Natural killer cell treated with Interleukin-12 subunit alpha and Interleukin-12 subunit beta and Interleukin-15 and Interleukin-18, amount 100 ng/mL, for 72 hours (primary cell): ENCODE results near the gene TSR3. TPM values are rescaled to one million over a fixed set of nuclear protein-coding genes. Genes with fewer than 3 reads are reported as not detected.

Experiments used
- ATAC-seq, 2 donors: fragments of 150-1000 bp; cut with Tn5 transposase in 1 of 2; sonication (Bioruptor Pico), chemical (Tn5 transposase) in 1 of 2; 2 replicates each; pipeline ENCODE4 v1.10.0; 2021
- DNase-seq: peaks from one replicate; pipeline ENCODE4 v3.0.0; 2022; ENCODE audit warnings: low spot score
- H3K27ac Mint-ChIP-seq, 2 donors: 1 replicate in 1 of 2; 2 replicates in 1 of 2; pipeline ENCODE4 v1.8.0; 2022; ENCODE audit warnings: mixed read lengths in 2 of 2, mild to moderate bottlenecking in 1 of 2, moderate library complexity in 1 of 2
- H3K27me3 Mint-ChIP-seq, 2 donors: 1 replicate in 1 of 2; 2 replicates in 1 of 2; pipeline ENCODE4 v1.8.0; 2022; ENCODE audit warnings: mixed read lengths in 2 of 2
- H3K36me3 Mint-ChIP-seq: one replicate; pipeline ENCODE4 v1.8.0; 2022; ENCODE audit warnings: mixed read lengths
- H3K4me1 Mint-ChIP-seq, 2 donors: 1 replicate in 1 of 2; 2 replicates in 1 of 2; pipeline ENCODE4 v1.8.0; 2022; ENCODE audit warnings: low read depth in 2 of 2, mixed read lengths in 2 of 2, mild to moderate bottlenecking in 1 of 2
- H3K4me3 Mint-ChIP-seq: one replicate; pipeline ENCODE4 v1.8.0; 2022; ENCODE audit warnings: mixed read lengths
- H3K9me3 Mint-ChIP-seq: 2 replicates; pipeline ENCODE4 v1.8.0; 2022; ENCODE audit warnings: mixed read lengths
- total RNA-seq, 2 donors: library from RNA; stranded (reverse); gene quantifications; one replicate each; pipeline ENCODE4 v1.2.3, GENCODE V29; 2022

Gene TSR3
- total RNA-seq, 2 donors from 2014 or later: 57.4 to 108 TPM

GRCh38 chr16:1385232-1385631 lies 33.6 kb upstream of the TSR3 start:
- H3K4me1 Mint-ChIP-seq: peaks cover 7 to 11% of the 10 kb centered on the region in 2 donors
- no peaks in the 10 kb centered on the region for H3K9me3 Mint-ChIP-seq
- no peak overlapping the region for H3K27ac Mint-ChIP-seq
- no peaks in the 10 kb centered on the region for H3K36me3 Mint-ChIP-seq
- no peaks in the 10 kb centered on the region for H3K27me3 Mint-ChIP-seq
- ATAC-seq: no peak
- no peak for DNase-seq
- no peak overlapping the region for H3K4me3 Mint-ChIP-seq

GRCh38 chr16:1383556-1383955 lies 31.9 kb upstream of the TSR3 start:
- Mint-ChIP-seq H3K4me1 (peaks cover 14 to 19% of the 10 kb centered on the region in 2 donors), H3K27me3 (no peaks in the 10 kb centered on the region), H3K36me3 (no peaks in the 10 kb centered on the region), H3K9me3 (no peaks in the 10 kb centered on the region), H3K4me3 (no peak overlapping the region), H3K27ac (no peak overlapping the region)
- DNase-seq (no peak), ATAC-seq (no peak)

DNA sequence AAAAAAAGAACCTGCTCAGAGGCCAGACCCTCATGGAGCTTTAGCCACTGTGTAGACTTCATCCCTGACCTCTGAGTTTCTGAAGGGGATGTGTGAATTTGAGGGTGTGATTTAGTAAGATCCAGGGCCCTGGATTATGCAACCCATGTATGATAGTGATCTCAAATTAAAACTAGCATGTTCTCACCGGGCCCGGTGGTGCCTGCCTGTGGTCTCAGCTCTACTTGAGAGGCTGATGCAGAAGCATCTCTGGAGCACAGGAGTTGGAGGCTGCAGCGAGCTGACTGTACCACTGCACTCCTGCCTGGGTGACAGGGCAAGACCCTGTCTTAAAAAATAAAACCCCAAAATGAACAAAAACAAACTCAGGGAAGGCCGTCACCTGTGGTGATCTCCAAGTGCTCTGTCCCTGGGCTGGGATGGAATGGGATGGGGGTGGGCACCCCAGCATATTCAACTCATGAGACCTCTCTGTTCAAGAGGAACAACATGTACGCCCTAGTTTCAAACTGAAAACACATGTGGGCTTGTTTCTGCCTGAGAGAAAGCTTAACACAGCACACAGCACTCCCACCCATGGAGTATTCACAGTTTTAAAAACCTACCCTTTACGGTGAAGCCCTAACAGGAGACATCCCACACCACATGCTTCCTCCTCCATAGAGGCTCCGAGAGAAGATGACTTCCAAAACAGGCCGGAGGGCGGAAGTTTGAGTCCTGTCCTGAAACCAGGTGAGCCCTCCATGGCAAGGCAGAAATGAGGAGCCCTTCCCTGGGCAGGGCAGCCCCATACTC lies 30.1 kb upstream of the TSR3 start:
- Mint-ChIP-seq H3K9me3 (no peaks in the 10 kb centered on the region), H3K4me1 (peaks cover 20 to 26% of the 10 kb centered on the region in 2 donors), H3K36me3 (no peaks in the 10 kb centered on the region), H3K27me3 (no peaks in the 10 kb centered on the region), H3K4me3 (peak overlapping the region; percentile 4), H3K27ac (peak overlapping the region in 1 of 2 donors; percentile 53)
- DNase-seq (no peak), ATAC-seq (peak; percentile 26 to 33)

GRCh38 chr16:1380195-1380594 lies 28.5 kb upstream of the TSR3 start:
- DNase-seq (no peak), ATAC-seq (no peak)
- peak overlapping the region; percentile 49 to 62 for H3K27ac Mint-ChIP-seq
- peak overlapping the region; percentile 82 for H3K4me3 Mint-ChIP-seq
- H3K27me3 Mint-ChIP-seq: no peaks in the 10 kb centered on the region
- no peaks in the 10 kb centered on the region for H3K9me3 Mint-ChIP-seq
- H3K36me3 Mint-ChIP-seq: no peaks in the 10 kb centered on the region
- peaks cover 20 to 26% of the 10 kb centered on the region in 2 donors for H3K4me1 Mint-ChIP-seq

- Mint-ChIP-seq H3K36me3 (no peaks in the 10 kb centered on the region), H3K27ac (peak overlapping the region; percentile 89 to 95), H3K27me3 (no peaks in the 10 kb centered on the region), H3K4me3 (peak overlapping the region; percentile 87), H3K9me3 (no peaks in the 10 kb centered on the region), H3K4me1 (peaks cover 20 to 26% of the 10 kb centered on the region in 2 donors)
- DNase-seq: peak; percentile 72
- ATAC-seq: peak; percentile 82 to 88
Observed at GRCh38 chr16:1379304-1380076, 27.8 kb upstream of the TSR3 start.

DNA sequence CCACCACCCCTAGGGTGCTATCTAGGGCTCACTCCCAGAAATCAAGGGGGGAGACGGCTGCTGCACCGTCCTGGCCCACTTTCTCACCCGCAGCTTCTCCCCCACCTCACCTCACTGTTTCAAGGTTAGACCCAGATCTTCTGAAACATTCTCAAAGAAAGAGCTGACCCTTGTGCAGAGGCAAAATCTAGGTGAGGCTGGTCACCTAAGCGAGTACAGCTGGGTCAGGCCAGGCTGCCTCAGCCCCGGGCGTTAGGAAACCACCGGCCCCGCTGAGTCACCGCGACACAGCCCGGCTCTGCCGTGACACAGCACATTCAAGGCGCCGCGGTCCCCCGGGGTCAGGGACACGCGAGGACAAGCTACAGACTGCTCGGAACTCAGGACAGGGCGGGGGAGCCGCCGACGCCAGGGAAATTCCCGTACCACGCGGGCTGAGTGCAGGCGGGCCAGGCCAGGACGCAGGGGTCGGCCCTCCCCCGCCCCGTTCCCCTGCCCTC lies 27.2 kb upstream of the TSR3 start:
- ATAC-seq (peak; percentile 85 to 88), DNase-seq (peak; percentile 92)
- H3K27ac Mint-ChIP-seq: peak overlapping the region; percentile 89 to 95
- no peaks in the 10 kb centered on the region for H3K9me3 Mint-ChIP-seq
- peaks cover 20 to 26% of the 10 kb centered on the region in 2 donors for H3K4me1 Mint-ChIP-seq
- H3K27me3 Mint-ChIP-seq: no peaks in the 10 kb centered on the region
- no peaks in the 10 kb centered on the region for H3K36me3 Mint-ChIP-seq
- H3K4me3 Mint-ChIP-seq: peak overlapping the region; percentile 87

GRCh38 chr16:1378087-1378803 lies 26.6 kb upstream of the TSR3 start:
- H3K4me1 Mint-ChIP-seq: peaks cover 20 to 26% of the 10 kb centered on the region in 2 donors
- no peaks in the 10 kb centered on the region for H3K27me3 Mint-ChIP-seq
- H3K9me3 Mint-ChIP-seq: no peaks in the 10 kb centered on the region
- peak overlapping the region; percentile 87 for H3K4me3 Mint-ChIP-seq
- no peak for DNase-seq
- no peak for ATAC-seq
- H3K27ac Mint-ChIP-seq: peak overlapping the region; percentile 89 to 95
- H3K36me3 Mint-ChIP-seq: no peaks in the 10 kb centered on the region

GRCh38 chr16:1377406-1378010 lies 25.8 kb upstream of the TSR3 start:
- Mint-ChIP-seq H3K4me1 (peaks cover 20 to 26% of the 10 kb centered on the region in 2 donors), H3K4me3 (peak overlapping the region; percentile 87), H3K36me3 (no peaks in the 10 kb centered on the region), H3K9me3 (no peaks in the 10 kb centered on the region), H3K27ac (peak overlapping the region in 1 of 2 donors; percentile 89), H3K27me3 (no peaks in the 10 kb centered on the region)
- ATAC-seq: no peak
- no peak for DNase-seq

GRCh38 chr16:1375741-1376410 lies 24.2 kb upstream of the TSR3 start:
- no peaks in the 10 kb centered on the region for H3K9me3 Mint-ChIP-seq
- DNase-seq (no peak), ATAC-seq (no peak)
- no peak overlapping the region for H3K27ac Mint-ChIP-seq
- H3K36me3 Mint-ChIP-seq: no peaks in the 10 kb centered on the region
- H3K27me3 Mint-ChIP-seq: no peaks in the 10 kb centered on the region
- no peak overlapping the region for H3K4me3 Mint-ChIP-seq
- peaks cover 13 to 17% of the 10 kb centered on the region in 2 donors for H3K4me1 Mint-ChIP-seq

DNA sequence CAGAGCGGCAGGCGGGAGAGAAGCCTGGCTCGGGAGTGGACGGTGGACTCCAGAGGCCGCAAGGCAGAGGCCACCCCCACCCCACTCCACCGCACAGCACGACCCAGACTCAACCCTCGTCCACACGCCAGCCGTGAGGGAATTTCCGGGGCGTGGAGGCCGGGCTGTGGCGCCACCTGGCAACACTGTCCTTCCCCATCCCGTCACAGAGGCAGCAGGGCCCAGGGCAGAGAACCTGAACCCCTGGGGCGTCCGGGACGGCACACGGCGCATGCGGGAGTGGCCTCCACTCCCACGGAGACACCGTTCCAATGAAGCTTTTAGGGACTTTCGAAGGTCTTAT lies 23.6 kb upstream of the TSR3 start:
- DNase-seq (no peak), ATAC-seq (no peak)
- Mint-ChIP-seq H3K27ac (no peak overlapping the region), H3K27me3 (no peaks in the 10 kb centered on the region), H3K9me3 (no peaks in the 10 kb centered on the region), H3K4me1 (peaks cover 13 to 15% of the 10 kb centered on the region in 2 donors), H3K4me3 (no peak overlapping the region), H3K36me3 (no peaks in the 10 kb centered on the region)

GRCh38 chr16:1374418-1375297 lies 23.0 kb upstream of the TSR3 start:
- no peaks in the 10 kb centered on the region for H3K9me3 Mint-ChIP-seq
- H3K4me3 Mint-ChIP-seq: no peak overlapping the region
- H3K27me3 Mint-ChIP-seq: no peaks in the 10 kb centered on the region
- ATAC-seq (no peak), DNase-seq (no peak)
- peaks cover 10 to 11% of the 10 kb centered on the region in 2 donors for H3K4me1 Mint-ChIP-seq
- no peak overlapping the region for H3K27ac Mint-ChIP-seq
- no peaks in the 10 kb centered on the region for H3K36me3 Mint-ChIP-seq

DNA sequence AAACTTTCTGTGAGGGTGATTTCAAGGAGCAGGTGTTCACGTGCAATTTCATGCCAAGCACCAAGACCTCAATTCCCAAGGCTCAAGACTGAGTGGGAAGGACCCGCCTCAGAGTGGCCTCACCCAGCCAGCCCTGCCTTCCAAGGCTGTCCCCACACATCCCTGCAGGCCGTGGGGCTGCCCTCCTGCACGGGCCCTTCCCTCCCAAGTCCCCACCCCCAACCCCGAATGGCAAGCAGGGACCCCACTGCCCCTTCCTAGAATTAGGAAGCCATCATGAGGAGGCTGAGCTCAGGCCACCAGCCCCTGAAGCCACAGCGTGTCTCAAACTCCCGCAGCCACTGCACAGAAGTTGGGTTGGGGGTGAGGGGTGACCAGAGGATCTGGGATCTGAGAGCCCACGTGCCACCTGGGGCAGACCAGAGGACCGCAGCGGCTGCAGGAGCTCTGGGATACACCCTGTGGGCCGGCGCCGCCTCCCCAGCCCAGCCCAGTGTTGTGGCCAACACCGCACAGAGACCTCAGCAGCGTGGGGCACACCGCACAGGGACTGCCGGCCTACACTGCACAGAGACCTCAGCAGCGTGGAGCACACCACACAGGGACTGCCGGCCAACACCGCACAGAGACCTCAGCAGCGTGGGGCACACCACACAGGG lies 20.7 kb upstream of the TSR3 start:
- Mint-ChIP-seq H3K27me3 (no peaks in the 10 kb centered on the region), H3K36me3 (no peaks in the 10 kb centered on the region), H3K4me1 (no peaks in the 10 kb centered on the region), H3K27ac (no peak overlapping the region), H3K4me3 (no peak overlapping the region), H3K9me3 (no peaks in the 10 kb centered on the region)
- no peak for ATAC-seq
- DNase-seq: no peak
